COLO829 (cell line): ENCODE results near the gene ADCY10.
"Not testable (repeated sequence)": the region's sequence is repeated elsewhere in the genome, so short reads cannot be mapped to it uniquely, and the experiment has no call there.

Source experiments
- DNase-seq: peaks from one replicate; pipeline ENCODE4 v3.0.0; 2012; ENCODE audit warnings: low spot score

Gene ADCY10

GRCh38 chr1:167860231-167860923 is 53.6 kb downstream of the ADCY10 start:
- DNase-seq = no peak

DNA sequence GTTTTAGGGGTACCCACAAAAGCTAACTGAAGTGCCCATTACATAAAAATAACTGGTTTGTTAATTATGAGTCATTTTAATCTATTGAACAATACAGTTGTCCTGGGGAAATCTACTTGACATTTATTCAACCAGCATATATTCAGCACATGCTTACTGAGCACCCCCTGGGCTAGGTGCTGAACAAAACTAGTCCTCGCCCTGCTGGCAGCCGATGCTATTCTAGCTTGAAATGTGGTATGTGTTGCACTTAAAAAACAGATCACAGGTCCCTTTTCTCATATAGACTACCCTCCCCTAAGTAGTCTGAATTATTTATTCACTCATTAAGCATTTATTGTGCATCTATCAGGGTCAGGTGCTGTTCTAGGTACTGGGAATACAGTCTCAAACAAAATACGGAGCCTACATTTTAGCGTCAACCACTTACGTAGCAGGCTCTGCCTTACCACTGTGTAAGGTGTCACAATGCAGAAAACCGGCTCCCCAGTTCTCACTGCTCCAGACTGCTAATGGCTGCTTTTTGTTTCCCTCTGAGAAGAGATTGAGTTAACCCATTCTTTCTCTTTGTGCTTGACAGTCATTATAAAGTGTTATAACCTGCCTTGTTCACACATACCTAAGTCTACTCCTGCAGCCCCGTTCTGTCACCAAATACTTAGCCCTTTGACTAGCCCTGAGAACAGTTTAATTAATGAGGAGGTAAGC is 57.1 kb downstream of the ADCY10 start:
- DNase-seq = no peak

DNA sequence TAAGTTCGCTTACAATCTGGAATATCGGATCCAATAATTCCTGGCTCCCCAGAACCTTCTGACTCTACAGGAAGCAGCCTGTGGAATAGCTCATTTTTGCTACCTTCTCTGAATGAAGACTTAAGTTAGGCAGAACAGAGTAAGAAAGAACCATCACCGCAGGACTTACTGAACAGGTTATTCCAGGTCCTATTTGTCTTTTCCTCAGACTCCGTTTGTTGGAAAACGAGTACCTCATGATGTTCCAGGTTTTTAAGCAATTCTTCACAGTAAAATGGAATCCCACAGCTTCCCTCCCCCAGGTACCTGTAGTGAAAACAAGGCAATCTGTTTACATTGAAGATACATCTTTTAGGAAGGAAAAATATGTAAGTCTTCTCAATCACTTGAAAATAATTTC is 59.8 kb downstream of the ADCY10 start:
- DNase-seq = no peak

DNA sequence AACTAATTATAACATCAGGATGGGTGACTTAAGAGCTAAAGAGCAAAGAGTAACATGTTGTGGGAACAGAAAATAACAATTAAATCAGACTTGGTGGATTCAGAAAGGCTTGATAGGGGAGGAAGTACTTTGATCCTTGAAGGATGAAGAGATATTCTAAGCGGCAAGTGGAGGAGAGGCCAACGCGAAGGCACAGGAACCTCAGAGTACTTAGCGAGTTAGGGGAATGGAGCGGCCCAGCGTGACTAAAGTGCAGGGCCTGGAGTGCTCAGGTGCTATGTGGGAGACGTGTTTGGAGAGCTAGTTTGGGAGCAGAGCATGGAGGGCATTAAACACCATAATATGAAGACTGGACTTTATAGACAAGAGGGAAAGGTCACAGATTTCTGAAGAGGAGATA is 64.3 kb downstream of the ADCY10 start:
- DNase-seq = no peak

- no peak for DNase-seq
Observed at GRCh38 chr1:167842872-167843271, 71.1 kb downstream of the ADCY10 start.

- DNase-seq = no peak
Observed at GRCh38 chr1:167841530-167841929, 72.4 kb downstream of the ADCY10 start.

GRCh38 chr1:167839009-167839408 is 74.9 kb downstream of the ADCY10 start:
- DNase-seq = no peak

GRCh38 chr1:167837326-167837725 is 76.6 kb downstream of the ADCY10 start:
- no peak for DNase-seq

DNA sequence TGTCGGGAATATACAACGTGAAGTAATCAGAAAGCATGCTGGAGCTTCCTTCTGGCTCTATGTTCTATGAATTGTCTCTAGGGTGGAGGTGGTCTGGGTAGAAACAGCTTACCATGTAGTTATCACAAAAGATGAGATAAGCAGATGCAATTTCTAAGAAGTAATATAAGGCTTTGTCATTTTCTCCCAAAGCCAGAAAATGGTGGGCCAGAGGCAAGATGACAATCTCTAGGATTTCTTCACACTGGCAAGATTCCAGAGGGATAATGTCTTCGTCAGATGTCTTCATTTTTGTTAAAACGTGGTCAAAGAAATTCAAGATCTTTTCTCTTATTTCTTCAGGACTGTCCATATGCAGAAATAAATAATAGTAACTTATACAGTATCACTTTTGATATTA is 77.7 kb downstream of the ADCY10 start:
- DNase-seq = no peak

DNA sequence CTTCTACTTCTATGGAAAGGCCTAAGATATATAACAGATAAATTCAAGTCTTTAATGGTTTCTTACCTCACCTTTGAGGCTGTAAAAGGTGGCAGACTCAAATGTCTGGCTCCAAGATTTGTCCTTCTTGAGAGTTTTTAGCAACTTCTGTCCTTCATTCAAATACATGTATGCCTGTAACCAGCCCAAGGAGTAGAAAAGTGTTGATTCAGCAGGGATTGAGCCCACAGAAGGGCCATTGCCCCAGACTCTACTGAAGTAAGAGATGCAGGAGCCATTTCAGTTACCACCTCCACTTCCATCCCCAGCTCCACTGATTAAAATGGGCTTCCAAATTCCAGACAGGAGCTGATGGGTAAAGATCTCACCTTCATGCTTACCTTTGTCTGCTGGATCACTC is 80.0 kb downstream of the ADCY10 start:
- DNase-seq = no peak

GRCh38 chr1:167832693-167833092 is 81.2 kb downstream of the ADCY10 start:
- no peak for DNase-seq

DNA sequence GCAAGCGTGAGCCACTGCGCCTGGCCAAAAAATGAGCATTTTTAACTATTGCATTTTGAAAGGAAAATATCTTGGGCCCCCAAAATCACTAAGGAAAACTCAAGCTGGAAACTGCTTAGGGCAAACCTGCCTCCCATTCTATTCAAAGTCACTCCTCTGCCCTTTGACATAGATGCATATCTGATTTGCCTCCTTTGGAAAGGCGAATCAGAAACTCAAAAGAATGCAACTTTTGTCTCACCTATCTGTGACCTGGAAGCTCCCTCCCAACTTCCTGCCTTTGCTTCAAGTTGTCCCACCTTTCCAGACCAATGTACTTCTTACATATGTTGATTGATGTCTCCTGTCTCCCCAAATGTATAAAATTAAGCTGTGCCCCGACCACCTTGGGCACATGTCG is 83.3 kb downstream of the ADCY10 start:
- DNase-seq = not testable (repeated sequence)

- DNase-seq = no peak
Observed at GRCh38 chr1:167829868-167830267, 84.1 kb downstream of the ADCY10 start.

DNA sequence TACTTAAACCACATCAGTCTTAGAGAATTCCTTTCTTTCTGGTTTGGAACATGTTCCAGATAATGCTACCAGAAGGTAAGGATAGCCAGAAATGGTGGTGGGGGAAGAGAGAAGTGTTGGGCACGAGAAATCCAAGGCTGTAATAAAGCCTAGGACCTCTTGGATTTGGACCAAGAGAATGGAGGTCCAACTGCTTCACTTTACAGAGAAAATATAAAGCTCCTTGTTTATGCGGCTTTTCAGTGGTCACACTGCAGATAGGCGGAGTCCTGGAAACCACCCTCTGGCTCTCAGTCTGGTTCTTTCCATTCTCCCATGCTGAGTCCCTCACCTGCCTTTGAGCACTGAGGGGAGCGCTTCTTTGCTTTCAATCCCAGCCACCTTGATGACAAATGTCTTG is 87.8 kb downstream of the ADCY10 start:
- no peak for DNase-seq

DNA sequence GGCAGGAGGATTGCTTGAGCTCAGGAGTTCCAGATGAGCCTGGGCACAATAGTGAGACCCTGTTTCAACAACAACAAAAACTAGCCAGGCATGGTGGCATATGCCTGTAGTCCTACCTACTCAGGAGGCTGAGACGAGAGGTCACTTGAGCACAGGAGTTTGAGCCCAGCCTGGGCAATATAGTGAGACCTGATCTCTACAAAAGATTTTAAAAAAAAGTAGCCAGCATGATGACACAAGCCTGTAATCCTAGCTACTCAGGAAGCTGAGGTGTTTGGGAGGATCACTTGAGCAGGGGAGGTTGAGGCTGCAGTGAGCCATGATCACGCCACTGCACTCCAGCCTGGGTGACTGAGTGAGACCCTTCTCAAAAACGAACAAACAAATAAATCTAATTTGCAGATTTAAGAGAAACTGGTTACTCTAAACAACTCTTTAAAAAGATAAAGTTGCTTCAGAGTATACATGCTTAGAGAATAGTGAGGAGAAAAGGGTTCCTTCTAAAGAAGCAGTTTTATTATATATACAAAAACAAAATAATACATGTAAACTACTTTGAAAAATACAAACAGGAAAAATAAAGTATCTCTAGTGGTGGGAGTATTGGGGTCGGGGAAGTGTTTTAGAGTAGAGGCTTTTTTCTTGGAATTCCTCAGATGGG is 88.4 kb downstream of the ADCY10 start:
- no peak for DNase-seq

DNA sequence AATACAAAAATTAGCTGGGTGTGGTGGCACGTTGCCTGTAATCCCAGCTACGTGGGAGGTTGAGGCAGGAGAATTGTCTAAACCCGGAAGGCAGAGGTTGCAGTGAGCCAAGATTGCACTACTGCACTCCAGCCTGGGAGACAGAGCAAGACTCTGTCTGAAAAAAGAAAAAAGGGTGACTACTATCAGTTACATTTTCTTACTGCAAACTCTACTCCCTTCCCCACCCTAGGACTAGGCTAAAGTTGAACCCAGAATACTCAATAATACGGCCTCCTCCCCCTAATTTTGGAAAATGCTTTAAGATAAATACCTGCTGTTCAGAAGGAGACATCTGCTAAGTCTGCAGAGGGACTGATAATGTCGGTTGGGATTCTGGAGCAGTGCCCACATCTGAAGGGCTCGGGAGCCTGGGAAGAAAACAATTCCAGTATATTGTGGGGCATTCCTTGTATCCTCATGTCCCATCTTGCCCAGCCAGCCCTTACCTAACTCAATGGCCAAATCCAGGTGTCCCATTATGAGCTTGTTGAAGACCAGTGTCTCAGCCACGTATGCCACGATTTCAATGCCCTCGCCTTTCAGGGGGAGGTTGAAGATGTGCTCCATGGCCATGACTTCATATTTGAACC is 89.7 kb downstream of the ADCY10 start:
- no peak for DNase-seq

GRCh38 chr1:167821969-167822685 is 91.8 kb downstream of the ADCY10 start:
- DNase-seq = no peak

DNA sequence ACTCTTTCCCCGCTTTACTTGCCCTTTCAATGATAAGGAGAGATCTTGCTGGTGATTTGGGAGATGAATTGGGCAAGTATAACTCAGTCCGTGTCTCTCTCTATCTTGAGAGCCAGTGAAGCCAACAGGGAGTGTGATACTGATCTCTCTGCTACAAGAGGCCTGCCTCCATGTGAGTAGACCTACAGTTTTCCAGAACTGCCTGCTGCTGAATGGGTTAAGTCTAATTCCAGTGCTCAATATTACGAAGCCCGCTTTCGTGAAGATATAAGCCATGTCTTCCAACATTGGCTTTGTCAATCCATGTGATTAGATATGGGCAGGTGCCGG is 92.6 kb downstream of the ADCY10 start:
- no peak for DNase-seq

DNA sequence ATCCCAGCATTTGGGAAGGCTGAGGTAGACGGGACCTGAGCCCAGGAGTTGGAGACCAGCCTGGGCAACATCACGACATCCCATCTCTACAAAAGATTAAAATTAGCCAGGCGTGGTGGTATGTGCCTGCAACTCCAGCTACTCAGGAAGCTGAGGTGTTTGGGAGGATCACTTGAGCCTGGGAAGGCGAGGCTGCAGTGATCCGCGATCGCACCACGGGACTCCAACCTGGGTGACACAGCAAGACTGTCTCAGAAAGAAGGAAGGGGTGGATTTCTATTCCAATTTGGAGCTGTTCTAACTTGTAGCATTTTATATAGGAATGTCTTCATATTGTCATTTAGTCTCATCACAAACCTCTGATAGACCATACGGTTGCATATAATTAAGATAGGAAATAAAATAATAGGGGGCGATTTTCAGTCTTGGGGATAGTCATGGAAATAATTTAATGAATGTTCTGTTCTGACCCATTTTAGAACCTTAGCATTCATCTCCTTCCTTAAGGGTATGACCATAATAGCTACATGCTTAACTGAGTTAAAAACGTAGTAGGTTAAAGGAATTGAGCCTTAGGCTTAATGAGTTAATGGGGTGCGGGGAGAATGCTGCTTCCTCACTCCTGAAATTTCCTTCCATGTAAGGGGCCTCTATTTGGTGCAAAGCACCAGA is 93.1 kb downstream of the ADCY10 start:
- DNase-seq = no peak

- peak; percentile 76 for DNase-seq
Observed at GRCh38 chr1:167819849-167820683, 93.9 kb downstream of the ADCY10 start.

DNA sequence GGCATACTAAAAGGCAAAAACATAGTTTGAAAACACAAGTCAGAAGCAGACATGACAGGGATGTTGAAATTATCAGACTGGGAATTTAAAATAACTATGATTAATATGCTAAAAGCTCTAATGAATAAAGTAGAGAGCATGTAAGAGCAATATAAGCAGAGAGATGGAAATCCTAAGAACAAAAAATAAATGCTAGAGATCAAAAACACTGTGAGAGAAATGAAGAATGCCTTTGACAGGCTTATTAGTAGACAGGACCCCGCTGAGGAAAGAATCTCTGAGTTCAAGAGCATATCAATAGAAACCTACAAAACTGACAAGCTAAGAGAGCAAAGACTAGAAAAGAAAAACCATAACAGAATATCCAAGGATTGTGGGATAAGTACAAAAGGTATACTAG is 98.3 kb downstream of the ADCY10 start:
- DNase-seq = no peak
